ENCODE data around the gene ANKRD63. TPM values are rescaled to one million over a fixed set of nuclear protein-coding genes. Genes with fewer than 3 reads are reported as not detected.
A peak's percentile ranks its signal among the peaks of the same experiment; 100 is the strongest.

The ANKRD63 gene
- total and polyA plus RNA-seq, 2 of the 13 experiments (the other 11 are each of a cell fraction or from before 2014, with no cell fraction given), result not detected

DNA sequence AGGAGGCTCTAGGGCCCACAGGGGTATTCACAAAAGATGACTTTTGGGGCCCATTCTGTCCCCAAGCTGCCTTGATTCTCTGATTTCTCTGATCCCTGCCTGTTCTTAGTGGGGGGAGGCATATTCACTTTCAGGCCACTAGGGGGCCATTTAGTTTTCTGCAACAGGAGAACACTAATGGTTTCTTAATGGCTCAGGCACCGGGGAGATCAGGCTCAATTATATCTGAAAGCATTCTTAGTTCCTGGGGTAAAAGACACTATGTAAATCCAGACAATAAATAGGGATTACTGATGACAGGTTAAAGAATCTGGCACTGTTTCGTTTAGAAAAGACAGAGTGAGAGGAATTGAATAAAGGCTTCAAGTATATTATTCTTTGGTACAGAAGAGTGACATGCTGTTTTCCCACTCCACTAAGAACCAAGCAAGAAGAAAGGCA lies 38.1 kb upstream of the ANKRD63 start (continued):
- TF ChIP-seq, protein P1, sequence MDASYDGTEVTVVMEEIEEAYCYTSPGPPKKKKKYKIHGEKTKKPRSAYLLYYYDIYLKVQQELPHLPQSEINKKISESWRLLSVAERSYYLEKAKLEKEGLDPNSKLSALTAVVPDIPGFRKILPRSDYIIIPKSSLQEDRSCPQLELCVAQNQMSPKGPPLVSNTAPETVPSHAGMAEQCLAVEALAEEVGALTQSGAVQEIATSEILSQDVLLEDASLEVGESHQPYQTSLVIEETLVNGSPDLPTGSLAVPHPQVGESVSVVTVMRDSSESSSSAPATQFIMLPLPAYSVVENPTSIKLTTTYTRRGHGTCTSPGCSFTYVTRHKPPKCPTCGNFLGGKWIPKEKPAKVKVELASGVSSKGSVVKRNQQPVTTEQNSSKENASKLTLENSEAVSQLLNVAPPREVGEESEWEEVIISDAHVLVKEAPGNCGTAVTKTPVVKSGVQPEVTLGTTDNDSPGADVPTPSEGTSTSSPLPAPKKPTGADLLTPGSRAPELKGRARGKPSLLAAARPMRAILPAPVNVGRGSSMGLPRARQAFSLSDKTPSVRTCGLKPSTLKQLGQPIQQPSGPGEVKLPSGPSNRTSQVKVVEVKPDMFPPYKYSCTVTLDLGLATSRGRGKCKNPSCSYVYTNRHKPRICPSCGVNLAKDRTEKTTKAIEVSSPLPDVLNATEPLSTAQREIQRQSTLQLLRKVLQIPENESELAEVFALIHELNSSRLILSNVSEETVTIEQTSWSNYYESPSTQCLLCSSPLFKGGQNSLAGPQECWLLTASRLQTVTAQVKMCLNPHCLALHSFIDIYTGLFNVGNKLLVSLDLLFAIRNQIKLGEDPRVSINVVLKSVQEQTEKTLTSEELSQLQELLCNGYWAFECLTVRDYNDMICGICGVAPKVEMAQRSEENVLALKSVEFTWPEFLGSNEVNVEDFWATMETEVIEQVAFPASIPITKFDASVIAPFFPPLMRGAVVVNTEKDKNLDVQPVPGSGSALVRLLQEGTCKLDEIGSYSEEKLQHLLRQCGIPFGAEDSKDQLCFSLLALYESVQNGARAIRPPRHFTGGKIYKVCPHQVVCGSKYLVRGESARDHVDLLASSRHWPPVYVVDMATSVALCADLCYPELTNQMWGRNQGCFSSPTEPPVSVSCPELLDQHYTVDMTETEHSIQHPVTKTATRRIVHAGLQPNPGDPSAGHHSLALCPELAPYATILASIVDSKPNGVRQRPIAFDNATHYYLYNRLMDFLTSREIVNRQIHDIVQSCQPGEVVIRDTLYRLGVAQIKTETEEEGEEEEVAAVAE (CRISPR knock-in tag; IDR thresholded peaks at IDR 0.05; ENCODE audit: borderline replicate concordance), result no peak
- peak; percentile 43 for TF ChIP-seq XRCC5 (optimal IDR thresholded peaks at IDR 0.05; ENCODE audit: low read length)
- TF ChIP-seq SIN3A (IDR thresholded peaks at IDR 0.05; ENCODE audit: borderline replicate concordance, low read depth, low read length), result no peak
- no peak for TF ChIP-seq RAD21 (CRISPR knock-in tag; IDR thresholded peaks at IDR 0.05)
- no peak for TF ChIP-seq ZNF543 (CRISPR knock-in tag; IDR thresholded peaks at IDR 0.05)
- no peak for TF ChIP-seq ZFP62 (CRISPR knock-in tag; IDR thresholded peaks at IDR 0.05)
- no peak for TF ChIP-seq XBP1 (CRISPR knock-in tag; IDR thresholded peaks at IDR 0.05)
- no peak for TF ChIP-seq TGIF2 (CRISPR knock-in tag; IDR thresholded peaks at IDR 0.05)
- TF ChIP-seq, protein P2, sequence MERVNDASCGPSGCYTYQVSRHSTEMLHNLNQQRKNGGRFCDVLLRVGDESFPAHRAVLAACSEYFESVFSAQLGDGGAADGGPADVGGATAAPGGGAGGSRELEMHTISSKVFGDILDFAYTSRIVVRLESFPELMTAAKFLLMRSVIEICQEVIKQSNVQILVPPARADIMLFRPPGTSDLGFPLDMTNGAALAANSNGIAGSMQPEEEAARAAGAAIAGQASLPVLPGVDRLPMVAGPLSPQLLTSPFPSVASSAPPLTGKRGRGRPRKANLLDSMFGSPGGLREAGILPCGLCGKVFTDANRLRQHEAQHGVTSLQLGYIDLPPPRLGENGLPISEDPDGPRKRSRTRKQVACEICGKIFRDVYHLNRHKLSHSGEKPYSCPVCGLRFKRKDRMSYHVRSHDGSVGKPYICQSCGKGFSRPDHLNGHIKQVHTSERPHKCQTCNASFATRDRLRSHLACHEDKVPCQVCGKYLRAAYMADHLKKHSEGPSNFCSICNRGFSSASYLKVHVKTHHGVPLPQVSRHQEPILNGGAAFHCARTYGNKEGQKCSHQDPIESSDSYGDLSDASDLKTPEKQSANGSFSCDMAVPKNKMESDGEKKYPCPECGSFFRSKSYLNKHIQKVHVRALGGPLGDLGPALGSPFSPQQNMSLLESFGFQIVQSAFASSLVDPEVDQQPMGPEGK (CRISPR knock-in tag; IDR thresholded peaks at IDR 0.05), result peak; percentile 34; the same call in 1 of the 2 replicates
- no peak for TF ChIP-seq ZNF549 (CRISPR knock-in tag; IDR thresholded peaks at IDR 0.05)
- TF ChIP-seq ZNF598 (CRISPR knock-in tag; IDR thresholded peaks at IDR 0.05; ENCODE audit: borderline replicate concordance), result no peak
- no peak for TF ChIP-seq YEATS4 (CRISPR knock-in tag; IDR thresholded peaks at IDR 0.05; ENCODE audit: borderline replicate concordance)
- TF ChIP-seq, protein P3, sequence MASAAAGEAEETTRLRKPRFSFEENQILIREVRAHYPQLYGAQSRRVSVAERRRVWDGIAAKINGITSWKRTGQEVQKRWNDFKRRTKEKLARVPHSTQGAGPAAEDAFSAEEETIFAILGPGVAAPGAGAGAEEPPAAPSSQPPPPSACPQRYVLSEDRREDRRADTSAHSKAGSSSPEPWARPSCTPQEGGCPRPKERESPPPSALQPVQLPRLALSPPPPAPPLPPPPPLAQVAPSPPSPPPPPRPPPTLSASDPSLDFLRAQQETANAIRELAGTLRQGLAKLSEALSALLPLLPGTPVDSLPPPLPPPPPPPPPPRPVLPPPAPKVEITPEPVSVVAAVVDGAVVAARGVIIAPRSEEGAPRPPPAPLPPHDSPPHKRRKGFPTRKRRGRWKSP (CRISPR knock-in tag; IDR thresholded peaks at IDR 0.05), result no peak
- TF ChIP-seq ZNF263 (CRISPR knock-in tag; IDR thresholded peaks at IDR 0.05), result no peak
- TF ChIP-seq RARG (CRISPR knock-in tag; IDR thresholded peaks at IDR 0.05; ENCODE audit: low read depth), result no peak
- no peak for TF ChIP-seq SSRP1 (CRISPR knock-in tag; IDR thresholded peaks at IDR 0.05)
- TF ChIP-seq HMG20A (CRISPR knock-in tag; IDR thresholded peaks at IDR 0.05; ENCODE audit: borderline replicate concordance), result no peak
- peak; percentile 61; the same call in 1 of the 2 replicates for TF ChIP-seq SMC3 (IDR thresholded peaks at IDR 0.05; ENCODE audit: low read length)
- TF ChIP-seq, protein P4, sequence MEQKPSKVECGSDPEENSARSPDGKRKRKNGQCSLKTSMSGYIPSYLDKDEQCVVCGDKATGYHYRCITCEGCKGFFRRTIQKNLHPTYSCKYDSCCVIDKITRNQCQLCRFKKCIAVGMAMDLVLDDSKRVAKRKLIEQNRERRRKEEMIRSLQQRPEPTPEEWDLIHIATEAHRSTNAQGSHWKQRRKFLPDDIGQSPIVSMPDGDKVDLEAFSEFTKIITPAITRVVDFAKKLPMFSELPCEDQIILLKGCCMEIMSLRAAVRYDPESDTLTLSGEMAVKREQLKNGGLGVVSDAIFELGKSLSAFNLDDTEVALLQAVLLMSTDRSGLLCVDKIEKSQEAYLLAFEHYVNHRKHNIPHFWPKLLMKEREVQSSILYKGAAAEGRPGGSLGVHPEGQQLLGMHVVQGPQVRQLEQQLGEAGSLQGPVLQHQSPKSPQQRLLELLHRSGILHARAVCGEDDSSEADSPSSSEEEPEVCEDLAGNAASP (CRISPR knock-in tag; IDR thresholded peaks at IDR 0.05; ENCODE audit: borderline replicate concordance), result no peak
- no peak for TF ChIP-seq CBX2 (IDR thresholded peaks at IDR 0.05; ENCODE audit: low read depth, low read length)
- no peak for TF ChIP-seq CBX2 (CRISPR knock-in tag; IDR thresholded peaks at IDR 0.05; ENCODE audit: low read depth)
- TF ChIP-seq, protein P5, sequence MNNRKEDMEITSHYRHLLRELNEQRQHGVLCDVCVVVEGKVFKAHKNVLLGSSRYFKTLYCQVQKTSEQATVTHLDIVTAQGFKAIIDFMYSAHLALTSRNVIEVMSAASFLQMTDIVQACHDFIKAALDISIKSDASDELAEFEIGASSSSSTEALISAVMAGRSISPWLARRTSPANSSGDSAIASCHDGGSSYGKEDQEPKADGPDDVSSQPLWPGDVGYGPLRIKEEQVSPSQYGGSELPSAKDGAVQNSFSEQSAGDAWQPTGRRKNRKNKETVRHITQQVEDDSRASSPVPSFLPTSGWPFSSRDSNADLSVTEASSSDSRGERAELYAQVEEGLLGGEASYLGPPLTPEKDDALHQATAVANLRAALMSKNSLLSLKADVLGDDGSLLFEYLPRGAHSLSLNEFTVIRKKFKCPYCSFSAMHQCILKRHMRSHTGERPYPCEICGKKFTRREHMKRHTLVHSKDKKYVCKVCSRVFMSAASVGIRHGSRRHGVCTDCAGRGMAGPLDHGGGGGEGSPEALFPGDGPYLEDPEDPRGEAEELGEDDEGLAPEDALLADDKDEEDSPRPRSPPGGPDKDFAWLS (CRISPR knock-in tag; IDR thresholded peaks at IDR 0.05; ENCODE audit: borderline replicate concordance), result no peak
